HL-60/S4 treated with phorbol 12-myristate 13-acetate at 8.2 ng/mL for 4 days and 3 days (cell line): ENCODE results near the gene HSPG2.
"Not testable (repeated sequence)": the region's sequence is repeated elsewhere in the genome, so short reads cannot be mapped to it uniquely, and the experiment has no call there.

Source experiments
- in situ Hi-C: fragments of 300-500 bp; cut with MboI; formaldehyde crosslinking; loops from 2 replicates; pipeline ENCODE4 v1.15.0; 2022; ENCODE audit warnings: low sequenced_read_pairs

Gene HSPG2

DNA sequence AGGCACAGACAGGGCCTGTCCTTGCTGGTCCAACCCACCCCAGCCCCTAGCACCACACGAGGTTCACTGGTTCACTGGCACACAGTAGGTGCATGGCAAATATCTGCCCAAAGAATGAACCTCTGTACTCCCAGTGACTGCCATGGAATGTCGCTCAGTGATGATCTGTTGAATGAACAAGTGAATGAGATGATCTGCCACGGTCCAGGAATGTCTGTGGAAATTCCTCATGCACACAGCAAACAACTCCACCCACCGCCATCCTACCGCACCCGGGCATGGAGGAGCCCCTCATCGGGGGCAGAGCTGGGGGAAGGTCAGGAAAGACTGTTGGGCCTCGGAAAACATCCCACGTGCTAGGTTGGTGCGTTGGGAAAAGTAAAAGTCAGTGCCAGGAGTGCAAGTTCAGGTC is 1.7 kb downstream of the HSPG2 start:
- in situ Hi-C loops: no loop called here

DNA sequence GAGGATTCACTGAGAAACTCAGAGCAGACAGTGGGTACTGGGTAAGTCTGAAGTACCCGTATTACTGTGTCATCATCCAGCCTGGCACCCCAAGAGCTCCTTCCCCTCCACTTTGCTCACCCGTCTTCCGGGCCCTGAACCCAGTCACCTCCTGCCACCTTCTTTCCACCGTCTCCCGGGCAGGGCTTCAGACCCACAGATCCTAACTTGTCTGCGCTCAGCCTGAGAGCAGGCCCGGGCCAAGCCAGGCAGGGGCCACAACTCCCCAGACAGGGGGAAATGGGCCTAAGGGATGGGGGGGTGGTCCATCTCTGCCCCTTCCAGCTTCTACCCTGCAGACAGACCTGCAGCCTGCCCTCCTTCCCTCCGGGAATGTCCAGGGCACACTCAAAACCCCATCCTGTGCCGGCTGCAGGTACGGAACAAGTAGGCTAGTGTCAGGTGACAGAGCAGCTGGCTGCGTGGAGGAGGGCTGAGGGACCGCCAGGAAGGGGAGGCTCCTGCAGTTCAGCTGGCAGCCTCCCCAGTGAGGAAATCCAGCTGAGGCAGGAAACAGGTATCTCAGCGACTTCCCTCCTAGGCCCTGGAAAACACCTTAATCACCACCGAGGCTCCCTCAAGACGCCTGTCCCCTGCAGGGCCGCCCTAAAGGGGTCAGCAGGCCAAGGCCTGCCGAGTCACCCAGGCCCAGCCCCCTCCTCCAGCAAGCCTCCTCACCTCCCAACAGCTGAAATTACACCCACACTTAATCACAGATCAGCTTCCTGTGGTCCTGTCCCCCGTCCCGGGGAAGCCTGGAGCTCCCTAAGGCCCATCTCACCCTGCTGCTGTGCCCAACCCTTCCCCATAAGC is 3.5 kb downstream of the HSPG2 start:
- in situ Hi-C loops: no loop called here

DNA sequence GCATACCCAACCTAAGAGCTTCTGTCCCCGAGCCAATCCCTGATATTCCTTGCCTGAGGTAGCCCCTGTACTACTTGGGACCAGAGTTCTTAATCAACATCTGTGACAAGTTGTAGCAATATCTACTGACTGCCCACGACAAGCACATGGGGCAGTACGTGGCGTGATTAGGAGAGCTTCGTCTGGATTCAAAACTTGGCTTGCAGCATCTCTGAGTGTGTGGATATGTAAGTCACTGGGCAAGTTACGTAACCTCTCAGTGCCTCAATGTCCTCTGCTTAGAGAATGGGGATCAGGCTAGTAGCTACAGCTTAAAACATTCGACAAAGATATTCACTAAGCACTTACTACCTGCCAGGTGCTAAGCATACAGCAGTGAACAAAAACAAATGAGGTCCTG is 5.0 kb downstream of the HSPG2 start:
- in situ Hi-C loops: no loop called here

DNA sequence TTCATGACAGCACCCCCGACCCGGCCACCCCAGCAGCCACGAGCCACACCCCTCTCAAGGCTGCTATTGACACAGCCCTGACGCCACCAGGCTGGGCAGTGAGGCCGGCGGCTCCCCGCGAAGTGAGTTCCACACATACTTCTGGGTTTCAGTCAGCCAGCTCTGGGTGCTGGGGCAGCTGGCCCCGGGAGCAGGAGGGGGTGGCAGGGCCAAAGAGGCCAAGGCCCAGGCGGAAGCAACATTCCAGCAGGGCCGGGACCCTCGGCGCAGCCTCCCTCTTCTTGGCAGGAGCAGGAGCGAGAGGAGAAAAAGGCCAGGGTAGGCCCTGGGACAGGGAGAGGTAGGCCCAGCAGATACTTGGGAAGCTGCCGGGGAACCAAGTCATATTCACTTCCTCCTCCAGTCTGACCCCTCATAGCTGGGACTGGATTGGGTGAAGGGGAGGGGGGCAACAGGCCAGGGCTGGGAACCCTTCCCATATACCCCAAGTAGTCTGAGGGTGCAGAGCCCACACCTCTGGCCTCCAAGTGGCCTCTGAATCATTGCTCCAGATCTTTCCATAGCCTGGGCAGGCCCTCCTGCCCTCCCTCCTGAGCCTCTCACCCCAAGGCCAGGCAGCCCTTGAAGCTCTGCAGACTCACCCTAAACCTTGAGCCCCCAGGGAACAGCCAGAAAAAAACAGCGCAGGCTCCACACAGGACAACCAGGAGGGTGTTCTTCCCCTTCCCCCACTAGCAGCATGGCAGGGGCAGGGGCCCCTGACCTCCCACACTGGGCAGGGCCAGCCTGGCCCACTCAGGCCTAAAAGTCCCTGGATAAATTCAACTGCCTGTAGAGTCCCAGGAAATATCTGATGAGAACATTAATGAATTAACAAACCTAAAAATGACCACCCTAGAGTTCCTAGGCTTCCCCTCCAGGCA is 5.7 kb downstream of the HSPG2 start:
- in situ Hi-C loops: no loop called here

DNA sequence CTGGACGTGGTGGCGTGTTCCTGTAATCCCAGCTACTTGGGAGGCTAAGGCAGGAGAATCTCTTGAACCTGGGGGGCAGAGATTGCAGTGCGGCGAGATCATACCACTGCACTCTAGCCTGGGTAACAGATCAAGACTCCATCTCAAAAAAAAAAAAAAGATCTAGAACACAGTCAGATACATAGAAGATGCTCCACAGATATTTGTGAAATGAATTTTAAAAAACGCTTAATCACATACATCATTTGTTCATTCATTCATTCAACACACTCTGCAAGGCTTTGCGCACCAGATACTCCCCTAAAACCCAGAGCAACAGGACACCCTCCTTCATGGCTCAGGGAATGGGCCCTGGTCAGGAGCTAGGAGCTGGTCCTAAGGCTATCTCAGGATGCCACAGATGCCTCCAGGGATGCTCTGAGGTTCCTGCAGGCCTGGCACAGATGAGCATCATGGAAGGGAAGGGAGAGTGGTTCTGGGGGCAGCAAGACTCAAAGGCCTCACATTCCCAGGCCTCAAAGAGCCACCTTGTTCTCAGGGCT is 6.4 kb downstream of the HSPG2 start:
- in situ Hi-C loops: no loop called here

DNA sequence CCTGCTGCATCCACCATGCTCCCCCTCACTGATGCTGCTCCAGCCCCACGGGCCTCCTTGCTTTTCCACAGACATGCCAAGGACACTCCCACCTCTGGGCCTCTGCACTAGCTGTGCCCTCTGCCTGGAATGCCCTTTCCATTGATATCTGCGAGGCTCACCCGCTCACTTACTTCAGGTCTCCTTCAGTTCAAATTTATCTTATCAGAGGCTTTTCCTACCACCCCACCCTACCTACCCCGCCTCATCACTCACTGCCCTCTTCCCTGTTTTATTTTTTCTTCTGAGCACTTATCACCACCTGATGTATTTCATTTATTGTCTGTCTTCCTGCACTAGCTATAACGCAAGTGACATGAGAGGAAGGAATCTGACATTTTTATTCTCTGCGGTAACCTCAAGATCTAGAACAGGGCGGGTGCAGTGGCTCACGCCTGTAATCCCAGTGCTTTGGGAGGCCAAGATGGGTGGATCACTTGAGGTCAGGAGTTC is 7.0 kb downstream of the HSPG2 start:
- in situ Hi-C loops: no loop called here

DNA sequence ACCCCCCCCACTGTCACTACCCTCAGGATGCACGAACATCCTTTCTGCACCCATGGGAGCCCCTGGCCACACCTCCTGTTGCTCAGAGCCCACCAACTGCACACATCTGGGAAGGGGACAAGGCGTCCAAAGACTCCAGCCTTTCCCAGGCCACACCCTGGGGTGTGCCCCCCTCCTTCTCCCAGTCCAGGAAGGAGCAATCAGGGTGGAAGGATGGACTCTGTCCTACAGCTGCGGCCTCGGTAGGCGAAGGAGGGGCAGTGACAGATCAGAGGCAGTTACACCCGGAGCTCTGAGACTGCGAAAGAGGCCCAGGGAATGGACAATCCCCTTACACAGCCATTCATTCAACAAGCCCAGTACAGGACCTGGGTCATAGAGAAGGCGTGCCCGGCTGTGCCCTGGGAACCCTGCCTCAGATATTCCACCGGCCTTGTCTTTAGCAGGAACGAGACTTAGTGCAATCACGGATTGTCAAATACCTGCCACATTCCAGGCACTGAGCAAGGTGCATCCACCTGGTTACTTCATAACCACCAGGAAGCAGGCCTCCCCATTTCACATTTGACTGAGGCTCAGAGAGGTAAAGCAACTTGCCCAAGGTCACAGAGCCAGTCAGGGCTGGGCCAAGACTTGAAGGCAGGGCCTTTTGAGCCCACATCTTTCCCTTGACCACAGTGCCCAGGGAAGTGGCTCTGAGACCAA is 9.4 kb downstream of the HSPG2 start:
- in situ Hi-C loops: no loop called here

DNA sequence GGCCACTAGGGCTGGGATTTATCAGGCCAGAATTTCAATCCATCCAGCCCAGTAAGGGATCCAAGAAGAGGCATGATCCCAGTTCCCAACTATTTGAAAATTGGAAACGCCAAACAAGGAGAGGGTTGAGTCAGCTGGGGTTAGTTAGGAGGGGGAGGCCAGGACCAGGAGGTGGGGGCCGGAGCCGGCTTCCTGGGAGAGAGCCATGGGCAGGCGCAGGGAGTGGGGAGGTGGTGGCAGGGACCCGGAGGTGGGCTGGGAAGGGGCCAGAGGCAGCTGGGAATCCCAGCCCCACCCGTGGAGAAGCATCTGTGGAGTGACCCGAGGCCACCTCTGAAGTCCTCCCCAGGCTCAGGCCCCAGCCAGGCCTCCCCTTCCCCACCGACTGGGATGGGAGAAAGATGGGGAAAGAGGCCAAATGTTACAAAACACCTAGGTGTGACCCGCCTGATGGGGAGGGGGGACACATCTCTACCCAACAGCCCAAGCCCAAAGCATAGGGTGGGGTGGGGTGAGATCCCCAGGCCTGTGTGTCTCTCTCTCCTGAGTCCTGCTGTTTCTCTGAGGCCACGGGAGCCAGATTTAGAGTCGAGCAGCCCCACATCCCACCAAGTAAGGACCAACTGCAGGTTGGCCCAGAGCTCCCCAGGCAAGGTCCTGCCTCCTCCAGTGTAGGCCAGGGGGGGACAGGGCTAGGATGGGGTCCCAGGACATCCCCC is 10.1 kb downstream of the HSPG2 start:
- in situ Hi-C loops: no loop called here

DNA sequence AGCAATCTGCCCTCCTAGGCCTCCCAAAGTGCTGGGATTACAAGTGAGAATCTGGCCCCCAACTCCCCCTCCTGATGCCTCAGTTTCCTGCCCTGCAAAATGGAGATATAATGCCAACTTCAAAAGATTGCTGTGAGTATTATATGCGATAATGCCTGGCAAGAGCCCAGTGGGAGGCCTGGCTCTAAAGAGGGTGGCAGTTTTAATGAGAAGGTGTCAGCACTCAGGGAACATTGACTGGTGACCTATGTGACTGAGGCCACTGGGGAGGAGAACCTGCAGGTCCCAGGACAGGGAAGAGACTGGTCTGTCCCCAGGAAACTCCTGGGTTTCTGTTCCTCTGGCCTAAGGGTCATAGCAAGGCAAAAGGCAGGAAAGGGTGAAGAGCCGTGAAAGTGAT is 11.0 kb downstream of the HSPG2 start:
- in situ Hi-C loops: no loop called here

DNA sequence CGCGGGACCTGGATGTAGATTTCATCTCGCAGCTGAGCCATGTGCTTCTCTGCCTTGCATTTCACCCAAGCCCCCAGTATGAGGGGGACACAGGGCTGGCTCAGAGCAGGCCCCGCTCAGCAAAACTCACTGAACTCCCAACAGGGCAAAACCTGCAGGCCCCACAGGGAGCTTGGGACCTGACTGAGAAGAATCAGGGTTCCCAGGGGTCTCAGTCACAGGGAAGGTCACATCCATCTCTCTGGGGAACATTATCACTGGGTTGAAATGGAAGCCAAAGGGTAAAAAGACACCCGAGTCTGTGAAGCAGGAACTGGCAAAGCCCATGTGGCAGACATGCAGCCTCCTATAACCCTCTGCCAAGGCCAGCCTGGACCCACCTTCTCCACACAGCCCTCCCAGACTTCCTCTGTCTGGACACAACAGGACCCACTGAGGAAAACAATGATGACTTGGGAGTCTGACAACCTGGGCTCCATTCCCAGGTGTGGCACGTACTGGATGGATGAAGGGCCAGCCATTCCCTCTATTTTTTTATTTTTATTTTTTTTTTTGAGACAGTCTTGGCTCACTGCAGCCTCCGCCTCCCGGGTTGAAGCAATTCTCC is 11.7 kb downstream of the HSPG2 start:
- in situ Hi-C loops: no loop called here

DNA sequence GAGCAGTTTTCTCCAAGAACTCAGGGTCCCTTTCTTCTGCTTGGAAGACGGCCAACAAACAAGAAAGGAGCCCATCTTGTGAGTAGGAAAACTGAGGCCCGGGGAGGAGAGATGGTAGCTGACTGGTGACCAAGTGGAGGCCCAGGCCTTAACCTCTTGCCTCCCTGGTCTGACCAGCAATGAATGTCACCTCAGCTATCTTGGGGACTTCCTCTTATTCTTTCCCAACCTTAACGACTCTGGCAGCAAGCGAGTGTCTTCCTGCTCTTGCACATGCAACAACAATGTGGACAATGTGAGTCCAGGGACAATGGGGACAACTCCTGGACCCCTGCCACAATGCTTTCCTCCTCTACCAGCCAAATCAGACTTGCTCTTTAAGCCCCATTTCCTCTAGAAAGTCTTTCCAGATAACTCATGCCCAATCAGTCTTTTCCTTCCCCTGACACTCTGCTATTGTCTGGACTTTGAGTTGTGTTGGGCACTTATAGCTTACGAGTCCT is 12.6 kb downstream of the HSPG2 start:
- in situ Hi-C loops: no loop called here

DNA sequence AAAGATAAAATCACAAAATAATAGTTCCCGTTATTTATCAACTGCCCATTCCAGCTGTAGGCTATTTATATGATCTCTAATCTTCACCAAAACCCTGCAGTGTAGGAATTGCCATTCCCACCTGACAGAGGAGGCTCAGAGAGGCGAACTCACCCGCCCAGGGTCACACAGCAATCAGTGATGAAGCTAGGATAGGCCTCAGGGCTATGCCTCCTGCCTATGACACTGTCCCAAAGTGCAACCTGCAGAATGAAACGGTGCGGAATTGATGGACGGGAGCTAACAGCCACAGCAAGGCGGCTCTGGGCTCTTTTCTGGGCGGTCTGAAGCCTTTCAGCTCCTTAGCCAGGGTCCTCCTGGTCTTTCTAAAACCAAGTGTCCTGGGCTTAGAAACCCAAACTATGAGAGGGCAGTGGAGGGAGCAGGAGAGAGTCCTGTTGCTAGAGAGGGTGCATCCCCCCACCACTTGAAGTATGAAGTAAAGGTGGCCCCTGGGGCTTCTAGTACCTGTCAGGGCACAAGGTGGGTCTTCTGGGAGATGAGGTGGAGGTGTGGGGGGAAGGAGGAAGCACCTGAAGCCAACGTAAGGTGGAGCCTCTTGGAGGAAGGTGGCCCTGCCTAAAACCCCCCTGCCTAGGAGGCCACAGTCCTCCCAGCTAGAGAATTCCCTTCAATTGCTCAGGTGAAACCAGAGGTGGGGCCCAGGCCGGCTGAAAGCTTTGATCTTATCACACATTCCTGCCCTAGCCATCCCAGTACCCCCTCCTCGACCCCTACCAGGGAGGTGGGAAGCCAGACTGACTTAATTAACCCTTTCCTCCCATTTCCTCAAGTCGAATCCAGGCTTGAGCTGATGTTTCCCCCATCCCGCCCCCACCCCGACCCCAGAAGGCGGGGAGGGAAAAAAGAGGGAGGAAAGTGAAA is 14.8 kb downstream of the HSPG2 start:
- in situ Hi-C loops: no loop called here

DNA sequence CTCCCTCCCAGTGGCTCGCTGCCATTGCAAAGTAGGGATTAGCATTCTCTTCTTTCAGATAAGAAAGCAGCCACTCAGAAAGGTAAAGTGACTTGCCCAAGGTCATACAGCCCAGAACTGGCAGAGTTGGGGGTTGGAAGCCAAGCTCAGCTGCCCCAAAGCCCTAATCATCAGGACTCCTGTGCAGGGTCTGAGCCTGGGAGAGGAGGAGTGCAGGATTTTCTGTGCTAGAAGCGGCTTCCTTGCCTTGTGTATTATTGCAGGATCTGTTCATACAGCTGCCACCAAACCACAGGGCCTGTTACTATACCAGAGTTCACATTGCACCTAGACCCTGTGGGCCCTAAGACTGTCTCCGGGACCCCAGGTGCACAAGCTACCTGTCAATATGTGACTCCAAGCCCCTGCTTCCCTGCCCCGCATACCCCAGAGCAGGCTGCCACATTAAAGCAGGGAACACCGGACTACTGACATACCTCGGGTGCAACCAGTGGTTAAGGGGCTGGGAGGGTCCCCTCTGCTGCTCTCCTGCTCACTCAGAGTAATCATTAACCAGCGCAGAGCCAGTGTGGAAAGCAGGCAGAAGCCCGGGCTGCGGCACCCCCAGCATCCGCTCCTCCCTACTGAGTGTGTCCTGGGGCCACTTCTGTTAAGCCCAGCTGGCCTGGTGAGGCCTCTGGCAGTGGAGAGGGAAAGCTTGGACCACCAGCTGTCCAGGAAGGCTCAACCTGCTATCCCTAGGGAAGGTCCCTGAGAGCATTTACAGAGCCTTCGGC is 15.8 kb downstream of the HSPG2 start:
- in situ Hi-C loops: no loop called here

DNA sequence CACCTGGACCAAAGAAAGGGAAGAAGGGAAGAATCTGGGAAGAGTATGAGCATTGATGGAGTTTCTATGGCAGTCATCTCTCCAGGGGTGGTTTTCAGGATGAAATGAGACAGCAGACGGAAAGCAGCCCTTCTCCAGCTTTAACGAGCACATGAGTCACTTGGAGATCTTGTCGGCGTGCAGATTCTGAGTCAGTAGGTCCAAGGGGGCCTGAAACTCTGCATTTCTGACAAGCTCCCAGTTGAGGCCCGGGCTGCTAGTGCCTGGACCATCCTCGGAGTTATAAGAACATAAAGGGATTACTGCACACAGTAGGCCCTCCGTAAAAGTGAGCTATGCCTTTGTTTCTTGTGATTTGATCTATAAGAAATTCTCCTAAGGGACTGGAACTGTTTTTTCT is 17.6 kb downstream of the HSPG2 start:
- in situ Hi-C loops: no loop called here

DNA sequence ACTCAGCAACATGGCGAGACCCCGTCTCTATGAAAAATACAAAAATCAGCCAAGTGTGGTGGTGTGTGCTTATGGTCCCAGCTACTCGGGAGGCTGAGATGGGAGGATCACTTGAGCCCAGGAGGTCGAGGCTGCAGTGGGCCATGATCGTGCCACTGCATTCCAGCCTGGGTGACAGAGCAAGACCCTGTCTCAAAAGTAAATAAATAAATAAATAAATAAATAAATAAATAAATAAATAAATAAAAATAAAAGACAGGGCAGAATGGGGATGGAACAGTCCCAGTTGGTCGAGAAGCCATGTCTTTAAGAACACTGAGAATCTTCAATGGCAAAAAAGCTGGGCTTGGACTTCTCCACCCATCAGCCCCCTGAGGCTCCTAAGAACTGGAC is 19.9 kb downstream of the HSPG2 start:
- in situ Hi-C loops: not testable (repeated sequence)

DNA sequence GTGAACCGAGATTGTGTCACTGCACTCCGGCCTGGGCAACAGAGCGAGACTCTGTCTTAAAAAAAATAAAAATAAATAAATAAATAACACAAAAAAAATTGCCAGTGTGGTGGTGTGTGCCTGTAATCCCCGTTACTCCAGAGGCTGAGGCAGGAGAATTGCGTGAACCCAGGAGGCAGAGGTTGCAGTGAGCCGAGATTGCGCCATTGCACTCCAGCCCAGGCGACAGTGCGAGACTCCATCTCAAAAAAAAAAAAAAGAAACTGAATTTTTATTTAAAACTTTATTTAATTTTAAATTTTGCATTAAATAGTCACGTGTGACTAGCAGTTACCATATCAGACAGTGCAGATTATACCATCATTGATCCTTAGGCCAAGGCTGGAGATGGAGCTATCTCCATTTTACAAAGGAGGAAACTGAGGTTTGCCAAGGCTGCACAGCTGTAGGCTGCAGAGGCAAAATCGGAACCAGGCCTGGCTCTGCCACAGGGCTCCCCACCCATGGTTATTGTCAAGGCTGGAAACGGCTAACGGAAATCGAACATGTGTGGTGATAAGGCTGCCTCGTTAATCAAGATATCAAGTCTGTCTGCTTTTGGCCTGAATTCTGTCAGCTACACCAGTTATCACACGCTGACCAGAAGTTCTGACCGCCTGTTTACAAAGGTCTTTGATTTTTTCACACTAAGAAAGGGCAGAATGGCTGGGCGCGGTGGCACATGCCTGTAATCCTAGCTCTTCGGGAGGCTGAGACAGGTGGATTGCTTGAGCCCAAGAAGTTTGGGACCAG is 20.5 kb downstream of the HSPG2 start:
- in situ Hi-C loops: no loop called here
